ENCODE measurements around the gene BATF3.

The BATF3 gene

GRCh38 chr1:212684521-212685090 lies 15.0 kb downstream of the BATF3 start:
- no peak for DNase-seq (ENCODE audit: low read depth in 2 of 2)

- DNase-seq (ENCODE audit: low read depth in 2 of 2): no peak
These were observed 15.6 kb downstream of the BATF3 start for GRCh38 chr1:212684076-212684475.

- DNase-seq (ENCODE audit: low read depth in 2 of 2): no peak
These were observed 16.3 kb downstream of the BATF3 start for GRCh38 chr1:212683357-212683722.

DNA sequence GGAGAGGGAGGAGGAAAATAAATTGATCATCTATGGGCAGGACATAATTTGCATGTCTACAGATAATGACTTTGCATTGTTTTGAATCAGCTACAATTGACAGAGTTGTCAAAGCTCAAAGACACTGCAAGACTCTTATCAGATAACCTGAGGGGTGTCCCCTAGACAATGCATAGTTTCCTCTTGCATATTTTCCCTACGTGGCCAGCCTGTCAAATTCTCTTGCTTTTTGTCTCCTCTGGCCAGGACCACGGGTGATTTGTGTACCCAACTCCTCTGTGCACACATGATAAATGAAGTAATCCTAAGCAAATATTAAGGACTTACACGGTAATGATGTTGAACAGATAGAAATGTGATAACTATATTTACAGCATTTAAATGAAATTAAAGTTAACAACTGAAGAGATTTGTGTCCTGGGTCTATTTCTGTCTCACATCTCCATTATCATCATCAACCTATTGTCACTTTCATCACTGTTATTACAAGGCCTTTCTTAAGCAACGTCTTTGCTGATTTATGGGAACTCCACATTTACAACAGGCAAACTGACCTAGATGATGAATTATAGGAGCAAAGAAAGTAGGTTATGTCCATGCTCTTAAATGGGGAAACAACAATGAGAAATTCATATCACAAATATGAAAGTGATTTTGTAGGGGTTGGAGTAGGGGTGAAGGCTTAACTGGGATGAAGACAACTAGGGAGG lies 18.8 kb downstream of the BATF3 start:
- DNase-seq (ENCODE audit: low read depth in 2 of 2): no peak

DNA sequence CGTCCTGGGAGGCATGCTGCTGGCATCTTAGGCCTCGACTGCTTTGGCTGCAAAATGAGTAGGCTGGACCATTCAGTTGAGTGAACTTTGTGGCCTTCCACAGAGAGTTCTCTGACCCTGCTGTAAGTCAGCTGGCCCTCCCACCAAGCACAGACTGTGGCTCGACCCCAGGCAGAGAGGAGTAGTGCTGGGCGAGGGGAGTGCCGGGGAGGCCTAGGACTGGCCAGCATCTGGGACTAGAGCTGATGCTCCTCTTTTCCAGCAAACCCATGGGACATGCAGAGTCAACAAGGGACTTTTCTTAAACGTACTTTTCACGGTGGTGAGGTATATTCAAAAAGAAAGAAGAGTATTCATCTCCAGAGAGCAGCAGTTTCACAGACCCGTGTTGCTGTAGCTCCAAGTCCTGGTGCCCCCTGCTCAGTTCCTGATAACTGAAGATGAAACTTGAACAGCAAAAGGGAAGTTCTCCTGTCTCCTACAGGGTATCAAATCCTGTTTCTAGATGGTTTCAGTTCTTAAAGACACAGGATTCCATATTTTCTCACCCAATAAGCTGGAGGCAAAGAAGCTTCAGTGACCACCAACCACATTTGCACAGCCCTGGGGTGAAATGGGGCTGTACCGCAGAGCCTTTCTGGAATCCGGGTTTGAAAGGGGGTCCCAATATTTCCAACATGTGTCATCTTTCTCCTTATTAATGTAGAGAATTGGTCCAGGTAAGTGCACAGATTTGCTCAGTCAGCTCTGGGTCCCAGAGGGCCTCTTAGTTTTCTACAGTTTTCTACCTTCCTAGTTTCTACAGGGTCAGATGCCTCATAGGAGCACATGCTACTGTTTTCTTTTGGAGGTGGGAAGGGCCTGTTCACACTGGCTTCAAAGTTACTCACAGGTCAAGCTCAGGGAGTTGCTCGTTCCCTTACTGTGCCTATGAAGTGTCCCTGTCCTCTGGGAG lies 20.9 kb downstream of the BATF3 start:
- DNase-seq (ENCODE audit: low read depth in 2 of 2): no peak

- no peak for DNase-seq (ENCODE audit: low read depth in 2 of 2)
These were observed 22.1 kb downstream of the BATF3 start for GRCh38 chr1:212677573-212677972.

DNA sequence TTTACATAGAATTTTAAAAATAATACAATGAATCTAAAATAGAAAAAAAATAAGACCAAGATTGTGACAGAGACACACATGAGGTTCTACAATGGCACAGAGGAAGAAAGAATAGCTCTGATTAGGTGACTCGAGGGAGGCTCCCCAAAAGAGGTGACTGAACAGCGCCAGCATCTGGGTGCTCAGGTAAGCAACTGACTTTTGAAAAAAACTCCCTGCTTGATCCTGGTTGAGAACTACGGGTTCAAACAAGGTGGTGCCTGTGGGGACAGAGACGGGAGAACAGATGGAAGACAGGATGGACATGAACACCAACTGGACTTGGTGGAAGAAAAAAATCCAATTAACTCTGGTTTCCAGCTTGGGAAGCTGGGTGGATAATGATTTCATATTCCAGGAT lies 22.5 kb downstream of the BATF3 start:
- DNase-seq (ENCODE audit: low read depth in 2 of 2): no peak

- DNase-seq (ENCODE audit: low read depth in 2 of 2): no peak
These were observed 24.0 kb downstream of the BATF3 start for GRCh38 chr1:212675675-212676074.

GRCh38 chr1:212674872-212675271 lies 24.8 kb downstream of the BATF3 start:
- DNase-seq (ENCODE audit: low read depth in 2 of 2): no peak

GRCh38 chr1:212671342-212672031 lies 28.2 kb downstream of the BATF3 start:
- no peak for DNase-seq (ENCODE audit: low read depth in 2 of 2)

- no peak for DNase-seq (ENCODE audit: low read depth in 2 of 2)
These were observed 28.8 kb downstream of the BATF3 start for GRCh38 chr1:212670882-212671281.

DNA sequence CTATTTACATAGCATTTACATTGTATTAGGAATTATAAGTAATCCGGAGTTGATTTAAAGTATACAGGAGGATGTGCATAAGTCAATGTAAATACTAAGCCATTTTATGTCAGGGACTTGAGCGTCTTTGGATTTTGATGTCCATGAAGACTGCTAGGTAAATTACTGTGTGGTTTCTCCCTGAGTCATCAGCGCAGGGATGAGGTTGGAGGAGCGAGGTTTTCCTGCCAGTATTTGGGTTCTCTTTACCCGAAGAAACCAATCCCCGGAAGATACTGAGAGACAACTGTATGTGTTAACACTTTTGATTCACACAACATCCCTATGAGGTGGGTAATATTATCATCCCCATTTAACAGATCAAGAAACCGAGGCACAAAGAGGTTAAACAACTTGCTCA lies 29.3 kb downstream of the BATF3 start:
- DNase-seq (ENCODE audit: low read depth in 2 of 2): no peak

- DNase-seq (ENCODE audit: low read depth in 2 of 2): no peak
These were observed 30.0 kb downstream of the BATF3 start for GRCh38 chr1:212669600-212669999.

GRCh38 chr1:212669102-212669501 lies 30.5 kb downstream of the BATF3 start:
- no peak for DNase-seq (ENCODE audit: low read depth in 2 of 2)

DNA sequence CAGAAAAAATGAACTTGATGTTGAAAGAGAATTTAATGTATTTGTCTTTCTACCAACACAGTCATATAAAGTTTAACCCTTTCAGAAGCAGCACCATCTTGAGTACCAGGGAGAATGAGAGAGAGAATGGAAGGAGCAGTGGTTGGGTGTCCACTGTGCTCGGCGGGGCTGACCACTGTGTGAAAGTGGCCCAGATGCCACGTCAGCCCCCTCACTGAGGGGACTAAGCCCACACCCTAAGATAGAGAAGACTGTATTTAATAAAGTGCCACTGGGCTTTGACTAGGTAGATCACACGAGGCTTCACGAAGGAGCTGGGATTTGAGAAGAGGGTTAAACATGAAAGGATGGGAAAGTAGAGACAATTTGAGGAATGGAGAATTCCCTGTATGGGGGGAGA lies 31.2 kb downstream of the BATF3 start:
- DNase-seq (ENCODE audit: low read depth in 2 of 2): no peak

- DNase-seq (ENCODE audit: low read depth in 2 of 2): peak; percentile 87 to 89
These were observed 32.2 kb downstream of the BATF3 start for GRCh38 chr1:212667223-212668139.

DNA sequence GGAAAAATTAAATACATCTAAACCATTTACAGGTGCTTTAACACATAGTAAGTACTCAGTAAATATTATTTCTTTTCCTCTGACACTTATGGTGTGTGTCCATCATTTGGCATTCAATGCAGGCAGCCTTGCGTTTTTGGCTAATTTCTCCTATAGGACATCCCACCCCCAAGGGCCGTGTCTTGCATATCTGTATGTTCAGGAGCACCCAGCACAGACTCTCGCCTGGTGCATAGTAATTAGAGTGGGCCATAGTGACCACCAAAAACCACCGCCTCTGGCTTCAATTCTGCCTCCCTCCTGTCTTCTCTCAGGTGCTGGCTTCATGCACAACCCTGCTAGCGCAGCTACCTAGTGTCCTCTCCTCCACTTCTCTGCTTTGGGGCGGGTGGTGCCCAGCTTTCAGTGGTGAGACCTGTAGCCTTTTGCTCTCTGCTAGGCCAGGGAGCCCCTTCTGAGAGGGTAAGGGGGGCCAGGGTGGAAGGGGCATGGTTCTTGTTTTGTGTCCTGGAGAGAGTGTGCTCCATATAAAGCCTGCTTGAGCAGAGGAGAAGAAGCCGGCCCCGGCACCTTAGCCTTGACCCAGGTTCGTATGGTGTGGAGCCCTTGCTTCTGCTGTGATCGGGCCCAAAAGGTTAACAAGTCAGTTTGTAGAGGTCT lies 33.4 kb downstream of the BATF3 start:
- DNase-seq (ENCODE audit: low read depth in 2 of 2): no peak

DNA sequence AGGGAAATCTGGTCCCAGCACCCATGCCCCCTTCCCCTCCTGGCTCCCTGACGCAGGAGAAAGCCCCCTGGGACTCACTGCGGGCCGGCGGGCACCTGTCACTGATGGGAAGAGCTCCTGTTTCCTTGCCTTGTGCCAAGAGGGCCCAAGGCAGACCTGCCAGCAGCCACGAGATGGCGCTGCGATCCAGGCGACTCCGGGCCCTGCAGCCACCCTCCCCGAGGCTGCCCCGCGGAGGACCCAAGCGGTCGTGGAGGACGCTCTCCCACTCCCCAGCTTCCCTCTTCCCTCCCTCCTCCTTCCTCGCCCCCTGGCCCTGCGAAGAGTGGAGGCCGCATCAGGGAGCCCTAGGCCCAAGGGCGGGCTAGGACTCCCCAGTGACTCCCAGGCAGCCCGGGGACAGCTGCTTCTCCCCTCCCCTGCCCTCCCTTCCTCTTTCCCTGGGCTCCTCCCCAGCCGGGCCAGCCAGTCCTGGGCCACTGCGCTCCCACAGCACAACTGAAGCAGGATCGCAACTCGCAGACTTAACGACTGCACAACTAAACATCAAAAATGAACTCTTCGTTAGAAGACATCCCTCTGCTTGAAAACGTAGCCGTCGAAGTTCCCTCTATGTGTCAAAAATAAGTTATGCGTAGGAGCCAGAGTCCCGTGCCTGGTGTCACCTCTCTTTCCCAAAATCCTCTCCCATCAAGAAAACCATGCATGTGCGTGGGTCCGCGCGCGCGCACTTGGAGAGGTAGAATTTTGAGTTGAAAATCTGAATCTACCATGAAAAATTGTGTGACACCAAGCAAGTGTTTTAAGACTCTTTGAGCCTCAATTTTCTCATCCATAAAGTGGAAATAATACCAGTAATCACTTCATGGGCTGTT lies 34.2 kb downstream of the BATF3 start:
- DNase-seq (ENCODE audit: low read depth in 2 of 2): peak; percentile 46 to 48

DNA sequence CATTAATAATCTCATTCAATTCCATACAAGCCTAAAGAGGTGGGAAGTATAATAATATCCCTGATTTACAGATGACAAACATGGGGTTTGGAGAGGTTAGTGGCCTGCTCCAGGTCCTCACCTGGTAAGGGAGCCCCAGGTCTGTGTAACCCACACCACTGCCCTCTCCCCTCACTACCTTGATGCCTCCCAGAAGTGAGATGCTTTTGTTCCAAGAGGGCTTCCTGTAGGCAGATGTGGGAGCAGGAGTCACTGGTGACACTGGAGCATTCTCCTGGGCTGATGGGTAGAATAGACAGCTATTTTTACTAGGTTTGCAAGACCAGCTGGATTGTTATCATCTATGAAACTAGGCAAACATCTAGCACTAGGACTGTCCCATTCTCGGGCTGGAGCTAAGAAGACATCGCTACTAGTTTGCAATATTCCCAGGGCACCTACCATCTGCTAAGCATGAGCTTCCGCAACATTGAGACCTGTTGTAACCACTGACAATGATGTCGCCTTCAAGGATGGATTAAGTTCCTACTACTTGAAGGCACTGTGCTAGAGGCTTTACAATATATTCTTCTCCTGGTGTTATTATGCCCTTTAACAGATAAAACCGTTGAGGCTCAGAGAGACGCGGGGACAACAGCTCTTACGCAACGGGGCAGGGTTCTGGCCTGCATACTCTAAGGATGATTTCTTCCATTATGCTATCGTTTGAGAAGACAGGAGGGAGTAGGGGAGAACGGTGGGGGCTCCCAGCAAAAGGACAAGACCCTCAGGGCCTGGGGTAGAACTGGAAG lies 35.0 kb downstream of the BATF3 start:
- no peak for DNase-seq (ENCODE audit: low read depth in 2 of 2)

Measured in fibroblast of skin of left quadriceps (primary cell).